NCI-H1694 (cell line): ENCODE data around the gene MYO5B.
"Not testable (repeated sequence)": the region's sequence is repeated elsewhere in the genome, so short reads cannot be mapped to it uniquely, and the experiment has no call there.

Source experiments
- DNase-seq: peaks from one replicate; lab custom pipeline; 2025; lab: John Stamatoyannopoulos, UW

MYO5B gene

GRCh38 chr18:49789560-49790134, 405.3 kb downstream of the MYO5B start:
- DNase-seq: not testable (repeated sequence)

- no peak for DNase-seq
Observed at GRCh38 chr18:49788327-49788898, 406.5 kb downstream of the MYO5B start.

- DNase-seq: no peak
Observed at GRCh38 chr18:49786019-49786720, 408.8 kb downstream of the MYO5B start.

- no peak for DNase-seq
Observed at GRCh38 chr18:49784427-49785185, 410.3 kb downstream of the MYO5B start.

- not testable (repeated sequence) for DNase-seq
Observed at GRCh38 chr18:49783631-49784030, 411.3 kb downstream of the MYO5B start.

DNA sequence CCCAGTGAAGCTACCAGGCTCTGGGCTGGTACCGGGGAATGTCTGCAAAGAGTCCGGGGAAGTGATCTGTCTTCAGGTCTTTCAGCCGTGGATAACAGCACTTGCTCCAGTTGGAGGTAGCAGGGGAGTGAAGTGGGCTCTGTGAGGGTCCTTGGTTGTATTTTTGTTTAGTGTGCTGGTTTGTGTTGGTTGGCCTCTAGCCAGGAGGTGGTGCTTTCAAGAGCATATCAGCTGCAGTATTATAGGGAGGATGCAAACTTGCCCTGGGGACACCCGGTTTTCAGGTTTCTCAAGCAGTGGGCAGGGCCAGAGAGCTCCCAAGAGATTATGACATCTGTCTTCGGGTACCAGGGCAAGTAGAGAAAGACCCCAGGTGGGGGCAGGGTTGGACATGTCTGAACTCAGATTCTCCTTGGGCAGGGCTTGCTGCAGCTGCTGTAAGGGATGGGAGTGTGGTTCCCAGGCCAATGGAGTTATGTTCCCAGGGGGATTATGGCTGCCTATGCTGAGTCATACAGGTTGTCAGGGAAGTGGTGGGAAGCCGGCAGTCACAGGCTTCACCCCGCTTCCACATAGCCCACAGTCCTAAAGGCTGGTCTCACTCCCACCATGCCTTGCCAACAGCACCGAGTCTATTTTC, 416.0 kb downstream of the MYO5B start:
- no peak for DNase-seq
